ENCODE results near the gene PTBP2. TPM values are rescaled to one million over a fixed set of nuclear protein-coding genes. Genes with fewer than 3 reads are reported as not detected.

Gene PTBP2
- total and polyA plus RNA-seq, 5 donors from 2014 or later, result 1.4 to 31.9 (median 3.2) TPM

DNA sequence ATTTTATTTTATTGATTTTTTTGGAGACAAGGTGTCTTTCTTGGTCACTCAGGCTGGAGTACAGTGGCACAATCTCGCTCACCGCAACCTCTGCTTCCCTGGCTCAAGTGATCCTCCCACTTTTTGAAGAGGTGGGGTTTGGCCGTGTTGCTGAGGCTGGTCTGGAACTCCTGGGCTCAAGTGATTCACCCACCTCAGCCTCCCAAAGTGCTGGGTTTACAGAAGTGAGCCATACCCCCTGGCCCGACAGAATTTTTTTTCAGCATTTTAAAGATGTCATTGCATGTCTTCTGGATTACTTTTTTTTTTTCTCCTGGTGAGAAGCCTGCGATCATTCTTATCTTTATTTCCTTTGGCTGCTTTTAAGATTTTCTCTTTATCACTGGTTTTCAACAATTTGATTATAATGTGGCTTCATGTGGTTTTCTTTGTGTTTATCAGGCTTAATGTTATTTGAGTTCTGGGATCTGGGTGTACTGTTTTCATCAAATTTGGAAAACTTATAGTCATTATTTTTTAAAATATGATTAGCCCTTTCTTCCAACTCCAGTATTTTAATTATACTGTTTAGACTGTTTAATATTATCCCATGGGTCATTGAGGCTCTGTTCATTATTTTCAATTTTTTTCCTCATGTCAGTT is 23.1 kb upstream of the PTBP2 start:
- H3K9me3 ChIP-seq (ENCODE audit: control insufficient read depth in 2 of 2, low read length in 2 of 2), result peaks cover 5 to 8% of the 10 kb centered on the region in 2 experiments
- peaks cover 13% of the 10 kb centered on the region for H3K27me3 ChIP-seq (ENCODE audit: control insufficient read depth, insufficient read depth, low read length)
- Mint-ChIP-seq H3K9me3 (peaks cover 3 to 11% (median 4%) of the 10 kb centered on the region in 7 donors), H3K36me3 (no peaks in the 10 kb centered on the region), H3K4me1 (no peaks in the 10 kb centered on the region), H3K27me3 (peaks cover 16% of the 10 kb centered on the region), H3K4me3 (no peak overlapping the region), H3K27ac (no peak overlapping the region)
- ATAC-seq (ENCODE audit: low read depth in 2 of 2) (no peak), DNase-seq (no peak)
- H3K36me3 ChIP-seq (ENCODE audit: control insufficient read depth, insufficient read depth, low read length), result no peaks in the 10 kb centered on the region
- H3K4me1 ChIP-seq (ENCODE audit: control insufficient read depth, insufficient read depth, low read length, poor library complexity, severe bottlenecking), result no peaks in the 10 kb centered on the region
- H3K27ac ChIP-seq (ENCODE audit: insufficient read depth, low read length, poor library complexity, severe bottlenecking), result no peak overlapping the region
- no peak overlapping the region for H3K4me3 ChIP-seq (ENCODE audit: low read depth, low read length)

GRCh38 chr1:96703186-96703585 is 18.4 kb upstream of the PTBP2 start:
- no peak for ATAC-seq (ENCODE audit: low read depth in 2 of 2)
- H3K4me1 ChIP-seq (ENCODE audit: control insufficient read depth, insufficient read depth, low read length, poor library complexity, severe bottlenecking), result no peaks in the 10 kb centered on the region
- Mint-ChIP-seq H3K27ac (no peak overlapping the region), H3K27me3 (peaks cover 16% of the 10 kb centered on the region), H3K4me1 (no peaks in the 10 kb centered on the region), H3K9me3 (peaks cover 2 to 9% (median 4%) of the 10 kb centered on the region in 7 donors), H3K36me3 (no peaks in the 10 kb centered on the region), H3K4me3 (no peak overlapping the region)
- H3K27me3 ChIP-seq (ENCODE audit: control insufficient read depth, insufficient read depth, low read length), result peaks cover 13% of the 10 kb centered on the region
- no peaks in the 10 kb centered on the region for H3K36me3 ChIP-seq (ENCODE audit: control insufficient read depth, insufficient read depth, low read length)
- no peak for DNase-seq
- H3K4me3 ChIP-seq (ENCODE audit: low read depth, low read length), result no peak overlapping the region
- H3K9me3 ChIP-seq (ENCODE audit: control insufficient read depth in 2 of 2, low read length in 2 of 2), result peaks cover 5 to 8% of the 10 kb centered on the region in 2 experiments
- no peak overlapping the region for H3K27ac ChIP-seq (ENCODE audit: insufficient read depth, low read length, poor library complexity, severe bottlenecking)

- Histone ChIP-seq H3K36me3 (ENCODE audit: control insufficient read depth, insufficient read depth, low read length) (no peaks in the 10 kb centered on the region), H3K27me3 (ENCODE audit: control insufficient read depth, insufficient read depth, low read length) (peaks cover 3% of the 10 kb centered on the region), H3K4me3 (ENCODE audit: low read depth, low read length) (no peak overlapping the region), H3K4me1 (ENCODE audit: control insufficient read depth, insufficient read depth, low read length, poor library complexity, severe bottlenecking) (no peaks in the 10 kb centered on the region), H3K9me3 (ENCODE audit: control insufficient read depth in 2 of 2, low read length in 2 of 2) (no peaks in the 10 kb centered on the region), H3K27ac (ENCODE audit: insufficient read depth, low read length, poor library complexity, severe bottlenecking) (no peak overlapping the region)
- no peak overlapping the region for H3K4me3 Mint-ChIP-seq
- no peaks in the 10 kb centered on the region for H3K4me1 Mint-ChIP-seq
- DNase-seq, result no peak
- ATAC-seq (ENCODE audit: low read depth in 2 of 2), result no peak
- H3K9me3 Mint-ChIP-seq, result peaks cover 0 to 5% (median 1%) of the 10 kb centered on the region in 7 donors
- H3K27ac Mint-ChIP-seq, result no peak overlapping the region
- no peaks in the 10 kb centered on the region for H3K36me3 Mint-ChIP-seq
- H3K27me3 Mint-ChIP-seq, result peaks cover 9% of the 10 kb centered on the region
Observed at GRCh38 chr1:96707023-96707422, 14.6 kb upstream of the PTBP2 start.

DNA sequence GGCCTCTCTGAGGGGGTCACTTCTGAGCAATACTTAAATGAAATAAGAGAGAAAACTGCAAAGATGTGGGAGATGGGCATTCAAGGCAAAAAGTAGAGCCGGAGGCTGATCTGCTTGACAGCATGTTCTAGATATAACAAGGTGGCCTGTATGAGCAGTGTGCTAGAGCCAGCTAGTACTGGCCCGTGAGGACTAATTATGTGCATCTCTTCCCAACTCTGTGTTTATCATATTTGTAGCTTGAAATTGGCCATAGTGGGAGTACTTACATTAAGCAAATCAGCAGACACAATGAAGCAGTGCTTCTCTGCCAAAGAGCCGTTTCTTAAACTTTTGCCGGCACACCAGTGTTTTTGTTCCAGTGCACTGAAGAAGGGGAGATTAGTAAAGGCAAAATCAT is 13.1 kb upstream of the PTBP2 start:
- Mint-ChIP-seq H3K27ac (no peak overlapping the region), H3K9me3 (peaks cover 0 to 1% (median 0%) of the 10 kb centered on the region in 7 donors), H3K4me1 (no peaks in the 10 kb centered on the region), H3K36me3 (no peaks in the 10 kb centered on the region), H3K4me3 (no peak overlapping the region), H3K27me3 (peaks cover 15% of the 10 kb centered on the region)
- Histone ChIP-seq H3K9me3 (ENCODE audit: control insufficient read depth in 2 of 2, low read length in 2 of 2) (no peaks in the 10 kb centered on the region), H3K27ac (ENCODE audit: insufficient read depth, low read length, poor library complexity, severe bottlenecking) (no peak overlapping the region), H3K4me3 (ENCODE audit: low read depth, low read length) (no peak overlapping the region), H3K4me1 (ENCODE audit: control insufficient read depth, insufficient read depth, low read length, poor library complexity, severe bottlenecking) (no peaks in the 10 kb centered on the region), H3K36me3 (ENCODE audit: control insufficient read depth, insufficient read depth, low read length) (no peaks in the 10 kb centered on the region), H3K27me3 (ENCODE audit: control insufficient read depth, insufficient read depth, low read length) (no peaks in the 10 kb centered on the region)
- DNase-seq, result no peak
- no peak for ATAC-seq (ENCODE audit: low read depth in 2 of 2)

DNA sequence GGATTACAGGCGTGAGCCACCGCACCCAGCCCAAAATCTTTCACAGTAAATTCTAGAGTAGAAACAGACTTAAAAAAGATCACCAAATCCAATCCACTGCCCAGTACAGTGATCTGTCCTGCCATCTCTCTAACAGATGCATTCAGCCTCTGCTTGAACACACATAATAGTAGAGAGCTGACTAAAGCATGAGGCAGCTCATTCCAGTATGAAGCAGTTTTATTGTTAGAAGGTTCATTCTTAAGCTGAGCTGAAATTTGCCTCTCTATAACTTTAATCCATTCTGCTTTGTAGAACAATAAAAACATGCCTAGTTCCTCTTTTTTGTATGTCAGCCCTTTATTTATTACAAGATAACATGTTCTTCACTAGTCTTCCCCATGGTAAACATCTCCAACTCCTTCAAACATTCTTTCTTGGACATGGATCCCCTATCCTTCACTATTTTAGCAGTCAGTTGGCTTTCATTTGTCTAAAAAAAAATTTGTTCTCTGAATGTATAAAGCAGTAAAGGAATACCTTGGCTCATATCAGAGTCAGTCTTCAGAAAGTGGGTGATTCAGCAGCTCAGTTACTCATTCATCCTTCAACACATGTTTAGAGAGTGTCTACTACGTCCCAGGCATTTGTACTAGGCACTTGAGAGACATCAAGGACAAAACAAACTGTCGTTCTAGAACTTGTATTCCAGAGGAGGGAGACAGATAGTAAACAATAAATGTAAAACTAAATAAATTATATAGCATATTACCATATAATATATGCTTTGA is 10.7 kb upstream of the PTBP2 start:
- Mint-ChIP-seq H3K36me3 (no peaks in the 10 kb centered on the region), H3K4me1 (no peaks in the 10 kb centered on the region), H3K27ac (no peak overlapping the region), H3K27me3 (peaks cover 37% of the 10 kb centered on the region), H3K9me3 (peaks cover 0 to 3% (median 0%) of the 10 kb centered on the region in 7 donors), H3K4me3 (no peak overlapping the region)
- peaks cover 7% of the 10 kb centered on the region for H3K27me3 ChIP-seq (ENCODE audit: control insufficient read depth, insufficient read depth, low read length)
- ATAC-seq (ENCODE audit: low read depth in 2 of 2), result no peak
- DNase-seq, result no peak
- H3K4me3 ChIP-seq (ENCODE audit: low read depth, low read length), result no peak overlapping the region
- H3K36me3 ChIP-seq (ENCODE audit: control insufficient read depth, insufficient read depth, low read length), result no peaks in the 10 kb centered on the region
- H3K9me3 ChIP-seq (ENCODE audit: control insufficient read depth in 2 of 2, low read length in 2 of 2), result no peaks in the 10 kb centered on the region
- H3K27ac ChIP-seq (ENCODE audit: insufficient read depth, low read length, poor library complexity, severe bottlenecking), result no peak overlapping the region
- no peaks in the 10 kb centered on the region for H3K4me1 ChIP-seq (ENCODE audit: control insufficient read depth, insufficient read depth, low read length, poor library complexity, severe bottlenecking)

DNA sequence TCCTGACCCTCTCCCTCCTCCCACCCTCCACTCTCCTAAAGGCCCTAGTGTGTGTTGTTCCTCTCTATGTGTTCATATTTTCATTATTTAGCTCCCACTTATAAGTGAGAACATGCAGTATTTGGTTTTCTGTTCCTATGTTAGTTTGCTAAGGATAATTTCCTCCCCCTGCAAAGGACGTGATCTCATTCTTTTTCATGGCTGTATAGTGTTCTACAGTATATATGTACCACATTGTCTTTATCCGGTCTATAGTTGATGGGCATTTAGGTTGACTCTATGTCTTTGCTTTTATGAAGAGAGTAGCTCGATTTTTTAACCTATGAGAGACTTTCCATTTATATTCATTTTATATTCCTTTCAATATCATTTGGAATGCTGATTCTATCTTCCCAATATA is 7.9 kb upstream of the PTBP2 start:
- no peak overlapping the region for H3K4me3 Mint-ChIP-seq
- ATAC-seq (ENCODE audit: low read depth in 2 of 2) (no peak), DNase-seq (no peak)
- Histone ChIP-seq H3K9me3 (ENCODE audit: control insufficient read depth in 2 of 2, low read length in 2 of 2) (no peaks in the 10 kb centered on the region), H3K4me3 (ENCODE audit: low read depth, low read length) (no peak overlapping the region), H3K36me3 (ENCODE audit: control insufficient read depth, insufficient read depth, low read length) (no peaks in the 10 kb centered on the region), H3K4me1 (ENCODE audit: control insufficient read depth, insufficient read depth, low read length, poor library complexity, severe bottlenecking) (no peaks in the 10 kb centered on the region), H3K27me3 (ENCODE audit: control insufficient read depth, insufficient read depth, low read length) (peaks cover 11% of the 10 kb centered on the region), H3K27ac (ENCODE audit: insufficient read depth, low read length, poor library complexity, severe bottlenecking) (no peak overlapping the region)
- no peak overlapping the region for H3K27ac Mint-ChIP-seq
- no peaks in the 10 kb centered on the region for H3K4me1 Mint-ChIP-seq
- H3K27me3 Mint-ChIP-seq, result peaks cover 48% of the 10 kb centered on the region
- no peaks in the 10 kb centered on the region for H3K36me3 Mint-ChIP-seq
- H3K9me3 Mint-ChIP-seq, result peaks cover 0 to 3% (median 0%) of the 10 kb centered on the region in 7 donors

- Mint-ChIP-seq H3K4me1 (no peaks in the 10 kb centered on the region), H3K4me3 (no peak overlapping the region), H3K9me3 (peaks cover 0 to 3% (median 0%) of the 10 kb centered on the region in 7 donors), H3K27me3 (peaks cover 53% of the 10 kb centered on the region), H3K36me3 (no peaks in the 10 kb centered on the region), H3K27ac (no peak overlapping the region)
- H3K27ac ChIP-seq (ENCODE audit: insufficient read depth, low read length, poor library complexity, severe bottlenecking), result no peak overlapping the region
- no peak for ATAC-seq (ENCODE audit: low read depth in 2 of 2)
- no peaks in the 10 kb centered on the region for H3K9me3 ChIP-seq (ENCODE audit: control insufficient read depth in 2 of 2, low read length in 2 of 2)
- H3K27me3 ChIP-seq (ENCODE audit: control insufficient read depth, insufficient read depth, low read length), result peaks cover 11% of the 10 kb centered on the region
- no peaks in the 10 kb centered on the region for H3K4me1 ChIP-seq (ENCODE audit: control insufficient read depth, insufficient read depth, low read length, poor library complexity, severe bottlenecking)
- no peaks in the 10 kb centered on the region for H3K36me3 ChIP-seq (ENCODE audit: control insufficient read depth, insufficient read depth, low read length)
- DNase-seq, result no peak
- H3K4me3 ChIP-seq (ENCODE audit: low read depth, low read length), result no peak overlapping the region
Observed at GRCh38 chr1:96714881-96715280, 6.7 kb upstream of the PTBP2 start.

- H3K9me3 Mint-ChIP-seq, result peaks cover 0 to 3% (median 0%) of the 10 kb centered on the region in 7 donors
- Histone ChIP-seq H3K9me3 (ENCODE audit: control insufficient read depth in 2 of 2, low read length in 2 of 2) (no peaks in the 10 kb centered on the region), H3K4me3 (ENCODE audit: low read depth, low read length) (no peak overlapping the region), H3K4me1 (ENCODE audit: control insufficient read depth, insufficient read depth, low read length, poor library complexity, severe bottlenecking) (no peaks in the 10 kb centered on the region), H3K27ac (ENCODE audit: insufficient read depth, low read length, poor library complexity, severe bottlenecking) (no peak overlapping the region), H3K36me3 (ENCODE audit: control insufficient read depth, insufficient read depth, low read length) (no peaks in the 10 kb centered on the region), H3K27me3 (ENCODE audit: control insufficient read depth, insufficient read depth, low read length) (peaks cover 11% of the 10 kb centered on the region)
- H3K4me1 Mint-ChIP-seq, result no peaks in the 10 kb centered on the region
- no peak overlapping the region for H3K4me3 Mint-ChIP-seq
- ATAC-seq (ENCODE audit: low read depth in 2 of 2), result no peak
- H3K27me3 Mint-ChIP-seq, result peaks cover 52% of the 10 kb centered on the region
- DNase-seq, result no peak
- no peak overlapping the region for H3K27ac Mint-ChIP-seq
- no peaks in the 10 kb centered on the region for H3K36me3 Mint-ChIP-seq
Observed at GRCh38 chr1:96715482-96715881, 6.1 kb upstream of the PTBP2 start.
